Forelimb muscle (tissue), 1 donor: ENCODE measurements around the gene SAMD3. TPM values are rescaled to one million over a fixed set of nuclear protein-coding genes. Genes with fewer than 3 reads are reported as not detected.
"Not testable (repeated sequence)": the region's sequence is repeated elsewhere in the genome, so short reads cannot be mapped to it uniquely, and the experiment has no call there.

Source experiments
- DNase-seq: peaks from one replicate; pipeline ENCODE4 v3.0.0-alpha.2; 2013; ENCODE audit warnings: low read depth
- polyA plus RNA-seq: library from polyadenylated mRNA; unstranded; fragments of 120-200 nt; gene quantifications from one replicate; pipeline ENCODE4 v1.2.1, GENCODE V29; 2013; ENCODE audit not compliant: insufficient read length

SAMD3 gene
- polyA plus RNA-seq, 1 donor: 0.58 TPM

- no peak for DNase-seq
Observed at GRCh38 chr6:130134582-130134981, 88.2 kb downstream of the SAMD3 start.

DNA sequence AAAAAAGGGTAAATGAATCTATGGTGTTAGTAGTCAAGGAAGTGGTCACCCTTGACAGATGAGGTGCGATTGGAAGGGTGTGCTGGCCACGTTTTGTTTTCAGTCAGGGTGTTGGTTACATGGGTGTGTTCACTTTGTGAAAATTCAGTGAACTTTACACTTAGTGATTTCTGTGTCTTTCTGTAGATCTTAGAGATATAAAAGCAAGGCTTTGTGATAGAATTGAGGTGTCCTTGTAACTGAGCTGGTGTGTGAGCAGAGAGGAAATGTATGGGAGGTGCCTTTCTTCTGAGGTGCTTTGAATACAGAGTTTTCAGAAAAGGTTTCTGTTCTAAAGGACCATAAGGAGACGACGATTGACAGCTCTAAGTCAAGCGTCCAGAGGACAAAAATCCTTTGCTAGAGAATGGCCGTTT is 90.5 kb downstream of the SAMD3 start:
- no peak for DNase-seq

DNA sequence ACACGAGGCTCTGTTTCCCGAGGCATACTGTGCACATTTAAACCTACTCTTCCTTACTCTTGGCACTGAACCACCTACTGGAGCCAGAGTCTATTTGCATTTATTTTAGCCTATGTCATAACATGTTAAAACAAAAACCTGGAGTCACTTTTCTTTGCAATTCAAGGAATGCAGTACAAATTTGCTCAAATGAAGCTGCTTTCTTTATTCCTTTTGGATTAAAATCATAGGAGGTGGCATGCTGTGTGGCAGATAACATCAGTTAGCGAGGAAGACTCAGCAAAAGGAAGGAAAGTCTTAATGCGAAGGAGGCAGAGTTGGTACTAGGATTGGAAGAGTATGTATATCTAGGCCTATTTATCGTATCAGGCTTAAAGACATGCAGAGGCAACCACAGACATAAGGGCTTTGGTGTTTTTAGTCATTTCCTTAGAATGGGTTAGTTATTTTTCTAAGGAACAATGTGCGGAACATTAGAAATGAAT is 92.9 kb downstream of the SAMD3 start:
- DNase-seq: no peak

- no peak for DNase-seq
Observed at GRCh38 chr6:130128326-130128725, 94.4 kb downstream of the SAMD3 start.

DNA sequence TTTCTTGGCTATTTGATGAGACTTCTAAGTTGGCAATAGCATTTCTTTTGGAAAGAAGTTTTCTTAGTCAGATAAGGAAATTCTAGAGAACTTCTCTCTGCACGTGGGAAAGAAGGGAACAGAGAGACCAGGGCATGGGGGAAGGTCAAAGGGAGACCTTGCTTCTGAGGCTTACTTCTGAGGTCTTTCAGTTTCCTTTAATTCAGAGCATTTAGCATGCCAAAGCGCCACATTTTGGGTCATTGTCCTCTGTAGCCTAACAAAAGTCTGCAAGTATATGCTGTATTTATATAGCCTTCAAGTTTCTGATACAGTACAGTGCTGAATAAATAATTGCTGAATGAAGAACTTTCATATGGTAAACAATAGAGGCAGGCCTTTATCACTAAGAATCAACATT is 95.6 kb downstream of the SAMD3 start:
- no peak for DNase-seq

DNA sequence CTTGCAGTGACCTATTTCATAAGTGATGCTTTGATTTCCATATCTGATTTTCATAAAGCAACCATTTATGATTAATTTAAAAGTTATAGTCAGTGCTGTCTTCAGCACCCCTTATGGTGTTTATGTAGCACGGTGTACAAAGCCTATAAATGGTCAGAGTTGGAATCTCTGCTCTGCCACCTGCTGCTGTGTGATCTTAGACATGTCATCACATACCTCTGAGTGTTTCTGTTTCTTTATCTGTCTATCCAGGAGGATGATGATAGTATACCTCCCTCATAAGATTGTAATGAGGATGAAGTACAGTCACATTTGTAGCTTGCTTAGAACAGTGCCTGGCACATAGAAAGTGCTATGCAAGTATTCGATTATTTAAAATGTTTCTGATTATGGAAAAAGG is 100.5 kb downstream of the SAMD3 start:
- DNase-seq: no peak

DNA sequence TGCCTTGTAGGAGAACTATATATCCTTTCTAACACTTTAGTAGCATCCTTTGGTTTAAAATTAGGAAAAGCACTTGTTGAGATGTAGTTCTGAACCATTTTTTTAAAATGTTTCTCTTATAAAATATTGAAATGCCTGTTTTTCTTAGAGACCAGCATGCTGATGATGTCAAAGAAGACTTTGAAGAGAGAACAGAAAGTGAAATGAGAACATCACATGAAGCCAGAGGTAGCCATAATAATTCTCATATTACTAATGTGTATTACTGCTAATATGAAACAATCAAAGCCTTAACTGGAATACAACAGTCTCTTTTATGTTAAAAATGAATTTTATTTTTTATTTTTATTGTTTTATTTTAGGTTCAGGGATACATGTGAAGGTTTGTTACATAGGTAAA is 102.0 kb downstream of the SAMD3 start:
- DNase-seq: no peak

DNA sequence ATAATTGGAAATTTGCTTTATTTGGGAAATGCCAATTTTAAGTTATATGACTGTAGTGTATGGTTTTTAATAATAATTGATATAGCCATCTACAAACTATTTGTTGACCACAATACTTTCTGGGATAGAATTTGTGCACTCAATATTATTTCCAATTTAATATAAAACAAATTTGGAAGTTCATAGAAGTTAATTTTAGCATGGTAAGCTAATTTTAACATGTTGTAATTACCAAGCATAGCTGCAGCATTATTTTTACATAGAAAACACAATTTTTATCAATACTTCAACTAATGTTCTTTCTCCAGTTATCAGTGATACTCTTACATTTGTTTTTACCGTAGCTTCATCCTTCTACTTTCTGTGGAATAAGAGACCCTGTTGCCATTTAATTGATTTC is 103.5 kb downstream of the SAMD3 start:
- no peak for DNase-seq

DNA sequence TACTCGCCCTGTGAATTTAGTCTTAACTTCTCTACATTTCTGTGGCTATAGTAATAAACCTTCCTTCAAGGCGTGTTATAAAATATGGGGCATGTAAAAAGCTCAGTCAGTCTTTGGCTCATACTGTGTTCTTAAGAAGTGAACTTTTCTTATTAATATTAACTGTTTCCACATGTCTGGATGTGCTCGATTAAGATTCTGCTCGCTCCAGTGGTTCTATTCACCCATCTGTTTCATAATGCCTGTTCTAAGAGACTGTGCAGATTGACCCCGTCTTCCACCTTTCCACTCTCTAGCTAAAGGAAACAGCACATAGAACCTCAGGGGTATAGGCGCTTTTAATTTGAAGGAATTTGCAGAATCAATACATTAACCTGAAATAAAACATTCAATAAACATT is 104.5 kb downstream of the SAMD3 start:
- DNase-seq: no peak

GRCh38 chr6:130117187-130117701 is 105.5 kb downstream of the SAMD3 start:
- not testable (repeated sequence) for DNase-seq

GRCh38 chr6:130116273-130116672 is 106.5 kb downstream of the SAMD3 start:
- no peak for DNase-seq

GRCh38 chr6:130115036-130115435 is 107.7 kb downstream of the SAMD3 start:
- no peak for DNase-seq

DNA sequence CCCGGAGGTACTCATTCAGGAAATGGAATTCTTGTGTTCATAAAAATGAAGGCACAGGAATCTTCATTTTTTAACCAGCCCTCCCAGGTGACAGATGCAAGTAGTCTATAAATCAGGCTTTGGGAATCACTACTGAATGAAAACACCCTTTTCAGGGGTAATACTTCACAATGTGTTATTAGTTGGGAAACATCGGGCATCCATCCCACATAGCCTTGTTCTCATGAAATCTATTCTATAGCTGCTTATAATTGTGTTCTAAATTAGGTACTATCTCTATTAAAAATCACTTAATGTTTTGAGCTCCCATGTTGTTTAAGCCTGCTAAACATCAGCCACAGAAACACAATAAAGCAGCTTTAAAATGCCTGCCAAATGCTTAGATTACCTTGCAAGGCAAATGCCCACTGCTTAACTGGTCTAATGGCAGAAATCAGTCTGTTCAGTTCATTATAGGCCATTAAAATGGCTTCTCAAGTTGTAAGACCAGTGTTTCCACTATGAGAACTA is 109.5 kb downstream of the SAMD3 start:
- no peak for DNase-seq

DNA sequence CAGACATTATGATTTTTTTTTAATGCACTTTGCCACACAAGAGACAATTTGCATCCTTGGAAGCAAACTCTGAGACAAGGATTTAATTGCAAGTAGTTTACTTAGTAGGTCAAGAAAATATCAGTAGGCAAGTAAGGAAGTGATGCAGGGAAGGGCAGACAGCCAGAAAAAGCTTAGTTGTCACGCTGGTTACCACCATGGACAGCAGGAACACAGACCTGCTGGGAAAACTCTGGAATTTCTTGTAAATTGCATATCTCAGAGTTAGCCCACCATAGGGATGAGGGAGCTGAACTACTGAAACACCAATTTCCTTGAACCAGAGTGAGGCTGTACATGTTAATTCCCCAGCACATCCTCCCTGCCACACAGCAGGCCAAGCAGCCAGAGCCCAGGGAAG is 111.7 kb downstream of the SAMD3 start:
- DNase-seq: no peak

DNA sequence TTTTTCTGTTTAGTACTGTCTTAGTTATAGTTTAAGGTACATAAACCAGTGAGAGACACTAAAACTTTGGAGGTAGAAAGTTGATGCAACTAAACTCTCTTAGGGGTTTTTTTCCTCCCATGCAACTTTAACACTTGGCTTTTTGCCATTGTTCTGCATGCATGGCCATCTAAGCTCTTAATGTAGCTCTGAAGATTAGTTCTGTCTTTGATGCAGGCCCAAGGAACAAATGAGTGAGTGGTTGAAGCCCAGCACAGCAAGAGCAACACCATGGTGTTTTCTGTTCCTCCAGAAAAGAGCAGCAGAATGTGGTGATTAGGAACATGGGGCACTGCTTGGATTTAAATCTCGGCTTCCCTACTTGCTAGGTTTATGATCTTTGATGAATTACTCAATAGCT is 115.0 kb downstream of the SAMD3 start:
- no peak for DNase-seq

GRCh38 chr6:130105996-130106704 is 116.6 kb downstream of the SAMD3 start:
- no peak for DNase-seq

- no peak for DNase-seq
Observed at GRCh38 chr6:130099119-130099518, 123.6 kb downstream of the SAMD3 start.

DNA sequence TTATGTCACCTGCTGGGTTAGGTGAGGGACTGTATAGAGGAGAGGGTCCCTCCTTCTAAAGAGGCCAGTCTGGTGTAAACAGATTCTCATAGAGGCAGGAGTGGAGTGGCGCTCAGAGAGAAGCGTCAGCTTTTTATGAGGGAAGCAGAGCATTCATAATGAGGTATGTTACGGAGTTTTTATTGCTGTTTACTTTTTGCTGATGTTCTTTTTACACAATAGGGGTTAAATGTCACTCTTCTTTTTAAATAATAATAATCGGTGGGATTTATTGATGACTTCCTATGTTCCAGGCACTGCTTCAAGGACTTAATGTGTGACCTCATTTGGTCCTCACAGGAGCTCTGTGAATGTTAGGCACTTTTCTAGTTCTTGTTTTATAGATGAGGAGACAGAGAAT is 124.4 kb downstream of the SAMD3 start:
- no peak for DNase-seq

Other genes starting within 250 kb of the SAMD3 start
- gene L3MBTL3, start 204.4 kb downstream of the SAMD3 start, polyA plus RNA-seq: 5.1 TPM
- 12.7 TPM for gene TMEM200A, start 143.1 kb upstream of the SAMD3 start, polyA plus RNA-seq